Activated CD4-positive, alpha-beta T cell treated with anti-CD3 and anti-CD28 coated beads, Interleukin-2, amount 50 U/mL, for 24 hours (primary cell): ENCODE results near the gene LSM8.
"Not testable (repeated sequence)": the region's sequence is repeated elsewhere in the genome, so short reads cannot be mapped to it uniquely, and the experiment has no call there.

Experiments used
- DNase-seq, 2 donors: peaks; one replicate each; pipeline ENCODE4 v3.0.0-alpha.2; 2020; ENCODE audit warnings: low read depth in 1 of 2, low spot score in 1 of 2

Gene LSM8

GRCh38 chr7:118183786-118184564 is at the start of gene LSM8:
Gene LSM8, plus strand, starts transcription at chr7:118184164. Its CDS starts 60 bp downstream, at chr7:118184224.
- peak; percentile 93 to 97 for DNase-seq

- not testable (repeated sequence) for DNase-seq
Measured at GRCh38 chr7:118134420-118134819, 49.5 kb upstream of the LSM8 start.

GRCh38 chr7:118140468-118140867 is 43.5 kb upstream of the LSM8 start:
- no peak for DNase-seq

- no peak for DNase-seq
Measured at GRCh38 chr7:118142012-118142411, 42.0 kb upstream of the LSM8 start.

- DNase-seq = no peak
Measured at GRCh38 chr7:118148930-118149329, 35.0 kb upstream of the LSM8 start.

GRCh38 chr7:118149394-118149793 is 34.6 kb upstream of the LSM8 start:
- no peak for DNase-seq

- no peak for DNase-seq
Measured at GRCh38 chr7:118151671-118152070, 32.3 kb upstream of the LSM8 start.

GRCh38 chr7:118152149-118152548 is 31.8 kb upstream of the LSM8 start:
- DNase-seq = no peak

- no peak for DNase-seq
Measured at GRCh38 chr7:118152654-118153053, 31.3 kb upstream of the LSM8 start.

- peak in 1 of 2 donors; percentile 20 for DNase-seq
Measured at GRCh38 chr7:118153551-118154177, 30.3 kb upstream of the LSM8 start.

GRCh38 chr7:118158766-118159165 is 25.2 kb upstream of the LSM8 start:
- no peak for DNase-seq

- DNase-seq = no peak
Measured at GRCh38 chr7:118169146-118169545, 14.8 kb upstream of the LSM8 start.

GRCh38 chr7:118175740-118176139 is 8.2 kb upstream of the LSM8 start:
- DNase-seq = no peak

GRCh38 chr7:118179191-118179590 is 4.8 kb upstream of the LSM8 start:
- DNase-seq = no peak

- DNase-seq = no peak
Measured at GRCh38 chr7:118182593-118183427, 1.2 kb upstream of the LSM8 start.

- no peak for DNase-seq
Measured at GRCh38 chr7:118183428-118183785, 557 bp upstream of the LSM8 start.

GRCh38 chr7:118184565-118184940 is 589 bp downstream of the LSM8 start:
- no peak for DNase-seq

GRCh38 chr7:118185163-118185860 is 1.3 kb downstream of the LSM8 start:
- no peak for DNase-seq

GRCh38 chr7:118186501-118186900 is 2.5 kb downstream of the LSM8 start:
- no peak for DNase-seq

GRCh38 chr7:118194571-118194970 is 10.6 kb downstream of the LSM8 start:
- DNase-seq = no peak

GRCh38 chr7:118195837-118196474 is 12.0 kb downstream of the LSM8 start:
- DNase-seq = peak in 1 of 2 donors; percentile 43
